A549 (cell line): ENCODE data around the gene ITCH. TPM values are rescaled to one million over a fixed set of nuclear protein-coding genes. Genes with fewer than 3 reads are reported as not detected.

Source experiments
- ATAC-seq, 2 experiments: fragments of 200-7000 bp in 1 of 2; fragments of >200 bp in 1 of 2; cut with Nextera tagmentation in 1 of 2; cut with Tn5 transposase in 1 of 2; 3 replicates each; pipeline versions ENCODE4 v1.8.0 to v1.9.1; 2018 to 2020; ENCODE audit warnings: mild to moderate bottlenecking in 1 of 2, moderate library complexity in 1 of 2
- CTCF ChIA-PET: fragments of 300-600 bp; sonication (Branson Sonifier 250); formaldehyde crosslinking; extraction: SDS; loops from one replicate; lab custom pipeline; 2021; ENCODE audit warnings: antibody characterized with exemption, inconsistent platforms; lab: Yijun Ruan, JAX
- POLR2A ChIA-PET: fragments of 350-600 bp; formaldehyde crosslinking; extraction: SDS; loops from one replicate; lab custom pipeline; 2021; ENCODE audit warnings: antibody characterized with exemption, inconsistent platforms; lab: Yijun Ruan, JAX
- DNase-seq, 2 experiments: peaks; one replicate each; pipeline versions ENCODE4 v3.0.0 to v3.0.0-alpha.2; 2011 to 2016; ENCODE audit warnings: low read depth in 1 of 2, low spot score in 1 of 2
- FAIRE-seq: peaks from 2 replicates; lab custom pipeline; 2011; peaks lifted over from hg19 to GRCh38; lab: Jason Lieb, UNC
- H3K27ac ChIP-seq, 2 experiments: fragments of >200 bp; sonication (Bioruptor Twin); formaldehyde crosslinking; 3 replicates each; pipeline ENCODE4 v1.5.1; 2016 to 2017
- H3K4me1 ChIP-seq: fragments of >200 bp; sonication (Bioruptor Twin); formaldehyde crosslinking; 3 replicates; pipeline ENCODE4 v1.6.1; 2016
- H3K4me2 ChIP-seq: fragments of >200 bp; sonication (Bioruptor Twin); formaldehyde crosslinking; 3 replicates; pipeline ENCODE4 v1.6.1; 2016
- H3K4me3 ChIP-seq: fragments of >200 bp; sonication (Bioruptor Twin); formaldehyde crosslinking; 3 replicates; pipeline ENCODE4 v1.5.1; 2016
- H3K9me3 ChIP-seq: fragments of >200 bp; sonication (Bioruptor Twin); formaldehyde crosslinking; 3 replicates; pipeline ENCODE4 v1.6.1; 2016
- BHLHE40 ChIP-seq: IDR thresholded peaks from 2 replicates; pipeline ENCODE4 v1.6.1; 2012; ENCODE audit warnings: low read depth, low read length, inconsistent platforms
- CHD2 ChIP-seq: fragments of 150-350 bp; IDR thresholded peaks from 2 replicates; pipeline ENCODE4 v1.6.1; 2014; ENCODE audit warnings: low read length; ENCODE audit not compliant: partially characterized antibody
- EHF ChIP-seq: fragments of 250-450 bp; sonication (Bioruptor Pico); IDR thresholded peaks from 2 replicates; pipeline ENCODE4 v1.5.0; 2020; ENCODE audit warnings: mild to moderate bottlenecking
- EP300 ChIP-seq, 2 experiments: fragments of >200 bp; sonication (Bioruptor Twin); formaldehyde crosslinking; IDR thresholded peaks; 2 replicates in 1 of 2; 3 replicates in 1 of 2; pipeline ENCODE4 v1.6.1; 2016 to 2017
- ESRRA ChIP-seq: fragments of 150-350 bp; IDR thresholded peaks from 2 replicates; pipeline ENCODE4 v1.6.1; 2014; ENCODE audit warnings: mild to moderate bottlenecking, low read length, borderline replicate concordance
- FOSB ChIP-seq: fragments of 250-450 bp; sonication (Bioruptor Pico); IDR thresholded peaks from 2 replicates; pipeline ENCODE4 v1.5.0; 2020; ENCODE audit warnings: mild to moderate bottlenecking, moderate library complexity
- FOSL2 ChIP-seq, 2 experiments: fragments of 450-650 bp in 1 of 2; fragments of >200 bp in 1 of 2; sonication (Bioruptor Twin) in 1 of 2; formaldehyde crosslinking; IDR thresholded peaks; 2 replicates each; pipeline versions ENCODE4 v1.5.0 to v1.6.1; 2016 to 2020; ENCODE audit warnings: mild to moderate bottlenecking in 1 of 2, moderate library complexity in 1 of 2
- HOXA7 ChIP-seq: fragments of 250-450 bp; sonication (Bioruptor Pico); IDR thresholded peaks from 2 replicates; pipeline ENCODE4 v1.5.0; 2020; ENCODE audit warnings: mild to moderate bottlenecking, moderate library complexity
- HOXB13 ChIP-seq: fragments of 250-450 bp; sonication (Bioruptor Pico); IDR thresholded peaks from 2 replicates; pipeline ENCODE4 v1.5.0; 2020; ENCODE audit warnings: low read depth, mild to moderate bottlenecking, moderate library complexity
- JUN ChIP-seq, 2 experiments: fragments of >200 bp; sonication (Bioruptor Twin); formaldehyde crosslinking; IDR thresholded peaks; 2 replicates in 1 of 2; 3 replicates in 1 of 2; pipeline ENCODE4 v1.6.1; 2016 to 2017
- KDM5A ChIP-seq: fragments of 200-600 bp; sonication (generic); IDR thresholded peaks from 2 replicates; pipeline ENCODE4 v1.6.1; 2016; ENCODE audit warnings: antibody characterized with exemption, mild to moderate bottlenecking
- MYC ChIP-seq: IDR thresholded peaks from 2 replicates; pipeline ENCODE4 v1.6.1; 2012; ENCODE audit warnings: mild to moderate bottlenecking, inconsistent platforms, low read length, improper control_type of control experiment, borderline replicate concordance
- NFE2L2 ChIP-seq: fragments of 150-350 bp; conservative IDR thresholded peaks from 2 replicates; pipeline ENCODE4 v1.6.1; 2014; ENCODE audit warnings: low read length
- RAD21 ChIP-seq, 2 experiments: fragments of >200 bp in 1 of 2; sonication (Bioruptor Twin) in 1 of 2; formaldehyde crosslinking in 1 of 2; IDR thresholded peaks in 1 of 2; conservative IDR thresholded peaks in 1 of 2; 2 replicates in 1 of 2; 3 replicates in 1 of 2; pipeline ENCODE4 v1.6.1; 2012 to 2018; ENCODE audit warnings: inconsistent platforms in 1 of 2
- RCOR1 ChIP-seq: fragments of 150-350 bp; IDR thresholded peaks from 2 replicates; pipeline ENCODE4 v1.6.1; 2014; ENCODE audit warnings: antibody characterized with exemption, low read length, low read depth
- RFX5 ChIP-seq: fragments of 450-650 bp; IDR thresholded peaks from 2 replicates; pipeline ENCODE4 v1.7.1; 2014; ENCODE audit warnings: antibody characterized with exemption, mild to moderate bottlenecking, moderate library complexity
- TP53 ChIP-seq: fragments of 250-450 bp; sonication (Bioruptor Pico); IDR thresholded peaks from 2 replicates; pipeline ENCODE4 v1.5.0; 2021; ENCODE audit warnings: mild to moderate bottlenecking, moderate library complexity
- ZC3H11A ChIP-seq: fragments of 450-650 bp; IDR thresholded peaks from 2 replicates; pipeline ENCODE4 v1.6.1; 2014; ENCODE audit warnings: antibody characterized with exemption, mild to moderate bottlenecking
- ZNF302 ChIP-seq: fragments of 250-450 bp; sonication (Bioruptor Pico); IDR thresholded peaks from 2 replicates; pipeline ENCODE4 v1.9.0; 2021; ENCODE audit warnings: inconsistent platforms, mild to moderate bottlenecking, moderate library complexity
- WGBS: methylation state at CpG from one replicate; pipeline ENCODE4 v1.1.6; 2017; ENCODE audit errors: missing lambda C conversion rate; 5-methylcytosine and 5-hydroxymethylcytosine counted together
- polyA plus RNA-seq, 4 experiments: library from polyadenylated mRNA; depleted of rRNA in 3 of 4; stranded (reverse); fragments of >200 nt; fragmentation: RNase III in 1 of 4; extraction: RNeasy Plus Mini Kit Qiagen cat#74134 plus additional on column Dnase treatment in 1 of 4; gene quantifications; 2 replicates in 3 of 4; 3 replicates in 1 of 4; pipeline ENCODE4 v1.2.3, GENCODE V29; 2011 to 2017
- TF ChIP-seq, protein P1 (sequence below): fragments of 250-450 bp; sonication (Bioruptor Pico); IDR thresholded peaks from 2 replicates; pipeline ENCODE4 v1.5.0; 2021; ENCODE audit warnings: mild to moderate bottlenecking, moderate library complexity, borderline replicate concordance
- TF ChIP-seq, protein P2 (sequence below): fragments of >200 bp; sonication (Bioruptor Twin); formaldehyde crosslinking; IDR thresholded peaks from 3 replicates; pipeline ENCODE4 v1.5.1; 2016
- TF ChIP-seq, protein P3 (sequence below): IDR thresholded peaks from 2 replicates; pipeline ENCODE4 v1.6.1; 2012
- TF ChIP-seq, protein P4 (sequence below): fragments of 200-600 bp; sonication (generic); IDR thresholded peaks from 2 replicates; pipeline ENCODE4 v1.6.1; 2016; ENCODE audit warnings: antibody characterized with exemption, mild to moderate bottlenecking, moderate library complexity

ITCH gene
- polyA plus RNA-seq, 2 of the 4 experiments (the other 2 are of a cell fraction) = 23.9 to 24.4 TPM

DNA sequence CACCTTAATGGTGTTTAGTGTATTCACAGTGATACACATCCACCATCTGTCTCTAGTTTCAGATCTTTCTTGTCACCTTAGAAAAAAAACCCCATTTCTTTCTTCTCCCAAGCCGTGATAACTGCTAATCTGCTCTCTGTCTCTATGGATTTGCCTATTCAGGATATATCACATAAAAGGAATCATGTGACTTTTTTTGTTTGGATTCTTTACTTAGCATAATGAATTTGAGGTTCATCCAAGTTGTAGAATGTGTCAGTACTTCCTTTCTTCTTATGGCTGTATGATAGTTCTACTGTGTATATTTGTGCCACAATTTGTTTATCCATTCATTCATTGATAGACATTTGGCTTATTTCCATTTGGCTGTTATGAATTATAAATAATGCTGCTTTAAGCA lies 57.1 kb downstream of the ITCH start:
- H3K4me2 ChIP-seq = no peak overlapping the region
- H3K27ac ChIP-seq = no peak overlapping the region
- ATAC-seq = no peak
- ChIA-PET CTCF (interaction anchor here (6.4 kb wide), 1 partner anchor 108 kb away, joined by 43 read pairs; no protein-coding TSS in a partner anchor), POLR2A (no interaction called here)
- 89% methylated on average over 1 of the region's 1 CpG for WGBS
- TF ChIP-seq, protein P1, sequence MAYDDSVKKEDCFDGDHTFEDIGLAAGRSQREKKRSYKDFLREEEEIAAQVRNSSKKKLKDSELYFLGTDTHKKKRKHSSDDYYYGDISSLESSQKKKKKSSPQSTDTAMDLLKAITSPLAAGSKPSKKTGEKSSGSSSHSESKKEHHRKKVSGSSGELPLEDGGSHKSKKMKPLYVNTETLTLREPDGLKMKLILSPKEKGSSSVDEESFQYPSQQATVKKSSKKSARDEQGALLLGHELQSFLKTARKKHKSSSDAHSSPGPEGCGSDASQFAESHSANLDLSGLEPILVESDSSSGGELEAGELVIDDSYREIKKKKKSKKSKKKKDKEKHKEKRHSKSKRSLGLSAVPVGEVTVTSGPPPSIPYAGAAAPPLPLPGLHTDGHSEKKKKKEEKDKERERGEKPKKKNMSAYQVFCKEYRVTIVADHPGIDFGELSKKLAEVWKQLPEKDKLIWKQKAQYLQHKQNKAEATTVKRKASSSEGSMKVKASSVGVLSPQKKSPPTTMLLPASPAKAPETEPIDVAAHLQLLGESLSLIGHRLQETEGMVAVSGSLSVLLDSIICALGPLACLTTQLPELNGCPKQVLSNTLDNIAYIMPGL (CRISPR knock-in tag) = no peak
- TF ChIP-seq, protein P2, sequence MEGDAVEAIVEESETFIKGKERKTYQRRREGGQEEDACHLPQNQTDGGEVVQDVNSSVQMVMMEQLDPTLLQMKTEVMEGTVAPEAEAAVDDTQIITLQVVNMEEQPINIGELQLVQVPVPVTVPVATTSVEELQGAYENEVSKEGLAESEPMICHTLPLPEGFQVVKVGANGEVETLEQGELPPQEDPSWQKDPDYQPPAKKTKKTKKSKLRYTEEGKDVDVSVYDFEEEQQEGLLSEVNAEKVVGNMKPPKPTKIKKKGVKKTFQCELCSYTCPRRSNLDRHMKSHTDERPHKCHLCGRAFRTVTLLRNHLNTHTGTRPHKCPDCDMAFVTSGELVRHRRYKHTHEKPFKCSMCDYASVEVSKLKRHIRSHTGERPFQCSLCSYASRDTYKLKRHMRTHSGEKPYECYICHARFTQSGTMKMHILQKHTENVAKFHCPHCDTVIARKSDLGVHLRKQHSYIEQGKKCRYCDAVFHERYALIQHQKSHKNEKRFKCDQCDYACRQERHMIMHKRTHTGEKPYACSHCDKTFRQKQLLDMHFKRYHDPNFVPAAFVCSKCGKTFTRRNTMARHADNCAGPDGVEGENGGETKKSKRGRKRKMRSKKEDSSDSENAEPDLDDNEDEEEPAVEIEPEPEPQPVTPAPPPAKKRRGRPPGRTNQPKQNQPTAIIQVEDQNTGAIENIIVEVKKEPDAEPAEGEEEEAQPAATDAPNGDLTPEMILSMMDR = no peak
- TF ChIP-seq EHF (CRISPR knock-in tag) (no peak), JUN (IDR thresholded peaks at IDR 0.05) (no peak), CHD2 (no peak), RFX5 (no peak), ZC3H11A (no peak), BHLHE40 (no peak), MYC (no peak), HOXA7 (no peak), RAD21 (conservative IDR thresholded peaks at IDR 0.05 in 1 of 2, IDR thresholded peaks at IDR 0.05 in 1 of 2) (no peak), FOSL2 (IDR thresholded peaks at IDR 0.05) (no peak), FOSL2 (CRISPR knock-in tag; IDR thresholded peaks at IDR 0.05) (no peak), KDM5A (no peak), TP53 (no peak), ZNF302 (CRISPR knock-in tag) (no peak), RCOR1 (no peak), NFE2L2 (no peak), ESRRA (no peak), HOXB13 (CRISPR knock-in tag) (no peak)
- H3K4me1 ChIP-seq = peaks cover 1% of the 10 kb centered on the region; the same call in 2 of the 3 replicates
- no peaks in the 10 kb centered on the region for H3K9me3 ChIP-seq
- FAIRE-seq = no peak
- DNase-seq = no peak
- no peak overlapping the region for H3K4me3 ChIP-seq

DNA sequence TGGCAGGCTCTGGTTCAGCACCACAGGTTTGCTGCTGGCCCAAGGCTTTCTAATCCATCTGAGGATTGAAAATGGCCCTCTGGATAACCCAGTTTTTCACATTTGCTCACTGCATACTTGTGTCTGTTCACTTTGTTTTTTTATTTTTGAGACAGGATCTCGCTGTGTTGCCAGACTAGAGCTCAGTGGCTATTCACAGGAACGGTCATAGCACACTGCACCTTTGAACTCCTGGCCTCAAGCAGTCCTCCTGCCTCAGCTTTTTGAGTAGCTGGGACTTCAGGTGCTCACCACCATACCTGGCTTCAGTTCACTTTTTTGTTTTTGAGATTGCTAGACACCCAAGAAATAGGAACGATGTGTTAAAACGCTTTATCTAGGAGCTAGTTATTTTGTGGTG lies 57.9 kb downstream of the ITCH start:
- POLR2A ChIA-PET = no interaction called here

DNA sequence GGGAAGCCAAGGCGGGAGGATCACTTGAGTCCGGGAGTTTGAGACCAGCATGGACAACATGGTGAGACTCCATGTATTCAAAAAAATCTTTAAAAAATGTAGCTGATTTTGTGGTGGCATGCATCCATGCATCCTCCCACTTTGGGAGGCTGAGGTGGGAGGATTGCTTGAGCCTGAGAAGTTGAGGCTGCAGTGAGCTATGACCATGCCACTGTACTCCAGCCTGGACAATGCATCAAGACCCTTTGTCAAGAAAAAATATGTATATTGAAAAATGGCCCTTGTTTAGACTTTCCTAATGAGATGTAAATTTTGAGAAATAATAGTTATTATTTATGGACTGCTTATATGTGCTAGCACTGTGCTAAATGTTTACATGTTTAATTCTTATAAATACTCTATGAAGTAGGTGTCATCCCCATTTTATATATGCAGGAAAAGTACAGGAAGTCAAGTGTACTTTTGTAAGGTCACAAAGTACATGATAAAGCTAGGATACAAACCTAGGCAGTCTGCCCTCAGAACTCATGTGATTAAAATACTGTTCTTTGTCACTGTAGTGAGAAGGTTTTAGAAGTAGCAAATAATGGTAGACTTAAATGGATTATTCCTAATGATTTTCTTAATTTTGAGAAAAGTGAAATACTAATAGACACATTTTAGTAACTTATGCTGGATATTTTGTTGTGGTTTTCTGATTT lies 58.8 kb downstream of the ITCH start:
- TF ChIP-seq ZNF302 (CRISPR knock-in tag) (no peak), FOSB (CRISPR knock-in tag) (no peak), BHLHE40 (no peak), CHD2 (no peak)
- TF ChIP-seq, protein P3, sequence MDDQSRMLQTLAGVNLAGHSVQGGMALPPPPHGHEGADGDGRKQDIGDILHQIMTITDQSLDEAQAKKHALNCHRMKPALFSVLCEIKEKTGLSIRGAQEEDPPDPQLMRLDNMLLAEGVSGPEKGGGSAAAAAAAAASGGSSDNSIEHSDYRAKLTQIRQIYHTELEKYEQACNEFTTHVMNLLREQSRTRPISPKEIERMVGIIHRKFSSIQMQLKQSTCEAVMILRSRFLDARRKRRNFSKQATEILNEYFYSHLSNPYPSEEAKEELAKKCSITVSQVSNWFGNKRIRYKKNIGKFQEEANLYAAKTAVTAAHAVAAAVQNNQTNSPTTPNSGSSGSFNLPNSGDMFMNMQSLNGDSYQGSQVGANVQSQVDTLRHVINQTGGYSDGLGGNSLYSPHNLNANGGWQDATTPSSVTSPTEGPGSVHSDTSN = no peak
- TF ChIP-seq, protein P4, sequence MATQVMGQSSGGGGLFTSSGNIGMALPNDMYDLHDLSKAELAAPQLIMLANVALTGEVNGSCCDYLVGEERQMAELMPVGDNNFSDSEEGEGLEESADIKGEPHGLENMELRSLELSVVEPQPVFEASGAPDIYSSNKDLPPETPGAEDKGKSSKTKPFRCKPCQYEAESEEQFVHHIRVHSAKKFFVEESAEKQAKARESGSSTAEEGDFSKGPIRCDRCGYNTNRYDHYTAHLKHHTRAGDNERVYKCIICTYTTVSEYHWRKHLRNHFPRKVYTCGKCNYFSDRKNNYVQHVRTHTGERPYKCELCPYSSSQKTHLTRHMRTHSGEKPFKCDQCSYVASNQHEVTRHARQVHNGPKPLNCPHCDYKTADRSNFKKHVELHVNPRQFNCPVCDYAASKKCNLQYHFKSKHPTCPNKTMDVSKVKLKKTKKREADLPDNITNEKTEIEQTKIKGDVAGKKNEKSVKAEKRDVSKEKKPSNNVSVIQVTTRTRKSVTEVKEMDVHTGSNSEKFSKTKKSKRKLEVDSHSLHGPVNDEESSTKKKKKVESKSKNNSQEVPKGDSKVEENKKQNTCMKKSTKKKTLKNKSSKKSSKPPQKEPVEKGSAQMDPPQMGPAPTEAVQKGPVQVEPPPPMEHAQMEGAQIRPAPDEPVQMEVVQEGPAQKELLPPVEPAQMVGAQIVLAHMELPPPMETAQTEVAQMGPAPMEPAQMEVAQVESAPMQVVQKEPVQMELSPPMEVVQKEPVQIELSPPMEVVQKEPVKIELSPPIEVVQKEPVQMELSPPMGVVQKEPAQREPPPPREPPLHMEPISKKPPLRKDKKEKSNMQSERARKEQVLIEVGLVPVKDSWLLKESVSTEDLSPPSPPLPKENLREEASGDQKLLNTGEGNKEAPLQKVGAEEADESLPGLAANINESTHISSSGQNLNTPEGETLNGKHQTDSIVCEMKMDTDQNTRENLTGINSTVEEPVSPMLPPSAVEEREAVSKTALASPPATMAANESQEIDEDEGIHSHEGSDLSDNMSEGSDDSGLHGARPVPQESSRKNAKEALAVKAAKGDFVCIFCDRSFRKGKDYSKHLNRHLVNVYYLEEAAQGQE = no peak
- WGBS = 96% methylated on average over 2 of the region's 2 CpGs
- Histone ChIP-seq H3K9me3 (no peaks in the 10 kb centered on the region), H3K4me3 (no peak overlapping the region), H3K27ac (no peak overlapping the region), H3K4me1 (no peaks in the 10 kb centered on the region), H3K4me2 (no peak overlapping the region)
- ChIA-PET POLR2A (no interaction called here), CTCF (interaction anchor here (0.9 to 1.8 kb wide), 2 partner anchors 101 to 110 kb away, joined by 3 to 14 read pairs; no protein-coding TSS in a partner anchor)
- FAIRE-seq (no peak), DNase-seq (no peak), ATAC-seq (no peak)

More for the DNA sequence above, 57.9 kb downstream of the ITCH start:
- Histone ChIP-seq H3K4me2 (no peak overlapping the region), H3K4me3 (no peak overlapping the region), H3K4me1 (no peaks in the 10 kb centered on the region), H3K27ac (no peak overlapping the region), H3K9me3 (no peaks in the 10 kb centered on the region)
- CTCF ChIA-PET = interaction anchor here (0.6 to 1.8 kb wide), 2 partner anchors 24 to 109 kb away, joined by 3 to 14 read pairs; no protein-coding TSS in a partner anchor
- ATAC-seq = no peak
- TF ChIP-seq FOSB (CRISPR knock-in tag) (no peak), EP300 (IDR thresholded peaks at IDR 0.05) (no peak), JUN (IDR thresholded peaks at IDR 0.05) (no peak)
- 92% methylated on average over 4 of the region's 4 CpGs for WGBS
- FAIRE-seq = no peak
- DNase-seq = no peak
